Measurements from ENCODE around the gene HMGN1.

Gene HMGN1

GRCh38 chr21:39347537-39347936 is 1.4 kb downstream of the HMGN1 start:
- 0 to 11% methylated on average over 5 to 6 of the region's 10 CpGs for WGBS, 2 experiments (ENCODE audit: insufficient coverage in 2 of 2)
- peak overlapping the region; percentile 91 for H3K4me3 ChIP-seq (ENCODE audit: extremely low read depth, insufficient read depth, low read length, poor library complexity, severe bottlenecking)
- H3K9me3 ChIP-seq (ENCODE audit: control insufficient read depth, low read length): no peaks in the 10 kb centered on the region
- H3K4me1 ChIP-seq (ENCODE audit: control insufficient read depth, insufficient read depth, low read length, poor library complexity, severe bottlenecking): peaks cover 11% of the 10 kb centered on the region
- H3K36me3 ChIP-seq (ENCODE audit: control insufficient read depth, insufficient read depth, low read length): peaks cover 47% of the 10 kb centered on the region
- H3K27ac ChIP-seq (ENCODE audit: low read depth, low read length, severe bottlenecking): peak overlapping the region; percentile 96

- H3K4me3 ChIP-seq (ENCODE audit: extremely low read depth, insufficient read depth, low read length, poor library complexity, severe bottlenecking): peak overlapping the region; percentile 91
- peaks cover 11% of the 10 kb centered on the region for H3K4me1 ChIP-seq (ENCODE audit: control insufficient read depth, insufficient read depth, low read length, poor library complexity, severe bottlenecking)
- no peaks in the 10 kb centered on the region for H3K9me3 ChIP-seq (ENCODE audit: control insufficient read depth, low read length)
- 80 to 91% methylated on average over 4 of the region's 7 CpGs for WGBS, 2 experiments (ENCODE audit: insufficient coverage in 2 of 2)
- peaks cover 50% of the 10 kb centered on the region for H3K36me3 ChIP-seq (ENCODE audit: control insufficient read depth, insufficient read depth, low read length)
- H3K27ac ChIP-seq (ENCODE audit: low read depth, low read length, severe bottlenecking): no peak overlapping the region
These were observed 2.1 kb downstream of the HMGN1 start for GRCh38 chr21:39346671-39347331.

- H3K27ac ChIP-seq (ENCODE audit: low read depth, low read length, severe bottlenecking): no peak overlapping the region
- WGBS, 2 experiments (ENCODE audit: insufficient coverage in 2 of 2): no CpG with 5 or more reads among the region's 3 CpGs
- no peaks in the 10 kb centered on the region for H3K9me3 ChIP-seq (ENCODE audit: control insufficient read depth, low read length)
- peak overlapping the region; percentile 91 for H3K4me3 ChIP-seq (ENCODE audit: extremely low read depth, insufficient read depth, low read length, poor library complexity, severe bottlenecking)
- H3K4me1 ChIP-seq (ENCODE audit: control insufficient read depth, insufficient read depth, low read length, poor library complexity, severe bottlenecking): peaks cover 11% of the 10 kb centered on the region
- peaks cover 56% of the 10 kb centered on the region for H3K36me3 ChIP-seq (ENCODE audit: control insufficient read depth, insufficient read depth, low read length)
These were observed 2.7 kb downstream of the HMGN1 start for GRCh38 chr21:39346206-39346605.

- H3K4me3 ChIP-seq (ENCODE audit: extremely low read depth, insufficient read depth, low read length, poor library complexity, severe bottlenecking): peak overlapping the region; percentile 20
- peaks cover 62% of the 10 kb centered on the region for H3K36me3 ChIP-seq (ENCODE audit: control insufficient read depth, insufficient read depth, low read length)
- 90 to 95% methylated on average over 6 of the region's 6 CpGs for WGBS, 2 experiments (ENCODE audit: insufficient coverage in 2 of 2)
These were observed 3.4 kb downstream of the HMGN1 start for GRCh38 chr21:39345440-39345839.

GRCh38 chr21:39344848-39345247 is 4.0 kb downstream of the HMGN1 start:
- H3K9me3 ChIP-seq (ENCODE audit: control insufficient read depth, low read length): no peaks in the 10 kb centered on the region
- H3K36me3 ChIP-seq (ENCODE audit: control insufficient read depth, insufficient read depth, low read length): peaks cover 62% of the 10 kb centered on the region
- no peak overlapping the region for H3K4me3 ChIP-seq (ENCODE audit: extremely low read depth, insufficient read depth, low read length, poor library complexity, severe bottlenecking)
- no CpG with 5 or more reads among the region's 5 CpGs for WGBS, 2 experiments (ENCODE audit: insufficient coverage in 2 of 2)
- H3K27ac ChIP-seq (ENCODE audit: low read depth, low read length, severe bottlenecking): no peak overlapping the region
- peaks cover 11% of the 10 kb centered on the region for H3K4me1 ChIP-seq (ENCODE audit: control insufficient read depth, insufficient read depth, low read length, poor library complexity, severe bottlenecking)

More at GRCh38 chr21:39345440-39345839, 3.4 kb downstream of the HMGN1 start:
- peaks cover 11% of the 10 kb centered on the region for H3K4me1 ChIP-seq (ENCODE audit: control insufficient read depth, insufficient read depth, low read length, poor library complexity, severe bottlenecking)
- H3K27ac ChIP-seq (ENCODE audit: low read depth, low read length, severe bottlenecking): no peak overlapping the region
- H3K9me3 ChIP-seq (ENCODE audit: control insufficient read depth, low read length): no peaks in the 10 kb centered on the region

- WGBS, 2 experiments (ENCODE audit: insufficient coverage in 2 of 2): 93 to 100% methylated on average over 2 to 3 of the region's 6 CpGs
- H3K4me1 ChIP-seq (ENCODE audit: control insufficient read depth, insufficient read depth, low read length, poor library complexity, severe bottlenecking): peaks cover 7% of the 10 kb centered on the region
- H3K9me3 ChIP-seq (ENCODE audit: control insufficient read depth, low read length): no peaks in the 10 kb centered on the region
- H3K27ac ChIP-seq (ENCODE audit: low read depth, low read length, severe bottlenecking): no peak overlapping the region
- H3K4me3 ChIP-seq (ENCODE audit: extremely low read depth, insufficient read depth, low read length, poor library complexity, severe bottlenecking): no peak overlapping the region
- H3K36me3 ChIP-seq (ENCODE audit: control insufficient read depth, insufficient read depth, low read length): peaks cover 49% of the 10 kb centered on the region
These were observed 7.5 kb downstream of the HMGN1 start for GRCh38 chr21:39341249-39341923.

- Histone ChIP-seq H3K4me3 (ENCODE audit: extremely low read depth, insufficient read depth, low read length, poor library complexity, severe bottlenecking) (no peak overlapping the region), H3K9me3 (ENCODE audit: control insufficient read depth, low read length) (no peaks in the 10 kb centered on the region), H3K27ac (ENCODE audit: low read depth, low read length, severe bottlenecking) (no peak overlapping the region), H3K36me3 (ENCODE audit: control insufficient read depth, insufficient read depth, low read length) (peaks cover 42% of the 10 kb centered on the region), H3K4me1 (ENCODE audit: control insufficient read depth, insufficient read depth, low read length, poor library complexity, severe bottlenecking) (peaks cover 6% of the 10 kb centered on the region)
- 95 to 98% methylated on average over 4 to 5 of the region's 6 CpGs for WGBS, 2 experiments (ENCODE audit: insufficient coverage in 2 of 2)
These were observed 8.2 kb downstream of the HMGN1 start for GRCh38 chr21:39340687-39341086.

GRCh38 chr21:39339231-39339630 is 9.7 kb downstream of the HMGN1 start:
- Histone ChIP-seq H3K4me3 (ENCODE audit: extremely low read depth, insufficient read depth, low read length, poor library complexity, severe bottlenecking) (no peak overlapping the region), H3K4me1 (ENCODE audit: control insufficient read depth, insufficient read depth, low read length, poor library complexity, severe bottlenecking) (no peaks in the 10 kb centered on the region), H3K9me3 (ENCODE audit: control insufficient read depth, low read length) (no peaks in the 10 kb centered on the region), H3K27ac (ENCODE audit: low read depth, low read length, severe bottlenecking) (no peak overlapping the region), H3K36me3 (ENCODE audit: control insufficient read depth, insufficient read depth, low read length) (peaks cover 30% of the 10 kb centered on the region)
- no CpG with 5 or more reads among the region's 2 CpGs for WGBS, 2 experiments (ENCODE audit: insufficient coverage in 2 of 2)

- Histone ChIP-seq H3K4me3 (ENCODE audit: extremely low read depth, insufficient read depth, low read length, poor library complexity, severe bottlenecking) (no peak overlapping the region), H3K27ac (ENCODE audit: low read depth, low read length, severe bottlenecking) (no peak overlapping the region), H3K4me1 (ENCODE audit: control insufficient read depth, insufficient read depth, low read length, poor library complexity, severe bottlenecking) (no peaks in the 10 kb centered on the region), H3K36me3 (ENCODE audit: control insufficient read depth, insufficient read depth, low read length) (peaks cover 9% of the 10 kb centered on the region), H3K9me3 (ENCODE audit: control insufficient read depth, low read length) (no peaks in the 10 kb centered on the region)
- 80 to 100% methylated on average over 2 to 8 of the region's 13 CpGs for WGBS, 2 experiments (ENCODE audit: insufficient coverage in 2 of 2)
These were observed 12.4 kb downstream of the HMGN1 start for GRCh38 chr21:39336457-39337008.

DNA sequence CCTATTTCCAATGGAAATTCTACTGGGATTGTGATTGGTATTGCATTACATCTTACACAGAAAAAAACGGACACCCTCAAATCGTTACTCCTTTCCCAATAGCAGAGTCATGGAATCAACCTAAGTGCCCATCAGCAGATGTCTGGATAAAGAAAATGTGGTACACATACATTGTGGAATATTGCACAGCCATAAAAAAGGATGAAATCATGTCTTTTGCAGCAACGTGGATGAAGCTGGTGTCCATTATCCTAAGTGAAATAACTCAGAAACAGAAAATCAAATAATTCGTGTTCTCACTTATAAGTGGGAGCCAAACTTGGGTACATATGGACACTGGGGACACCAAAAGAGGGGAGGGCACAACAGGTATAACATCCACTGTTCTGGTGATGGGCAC is 14.3 kb downstream of the HMGN1 start:
- H3K9me3 ChIP-seq (ENCODE audit: control insufficient read depth, low read length): no peaks in the 10 kb centered on the region
- no peaks in the 10 kb centered on the region for H3K4me1 ChIP-seq (ENCODE audit: control insufficient read depth, insufficient read depth, low read length, poor library complexity, severe bottlenecking)
- 72% methylated on average over 2 of the region's 4 CpGs; no CpG with 5 or more reads in 1 of the 2 experiments for WGBS, 2 experiments (ENCODE audit: insufficient coverage in 2 of 2)
- H3K27ac ChIP-seq (ENCODE audit: low read depth, low read length, severe bottlenecking): no peak overlapping the region
- H3K36me3 ChIP-seq (ENCODE audit: control insufficient read depth, insufficient read depth, low read length): no peaks in the 10 kb centered on the region
- H3K4me3 ChIP-seq (ENCODE audit: extremely low read depth, insufficient read depth, low read length, poor library complexity, severe bottlenecking): no peak overlapping the region

DNA sequence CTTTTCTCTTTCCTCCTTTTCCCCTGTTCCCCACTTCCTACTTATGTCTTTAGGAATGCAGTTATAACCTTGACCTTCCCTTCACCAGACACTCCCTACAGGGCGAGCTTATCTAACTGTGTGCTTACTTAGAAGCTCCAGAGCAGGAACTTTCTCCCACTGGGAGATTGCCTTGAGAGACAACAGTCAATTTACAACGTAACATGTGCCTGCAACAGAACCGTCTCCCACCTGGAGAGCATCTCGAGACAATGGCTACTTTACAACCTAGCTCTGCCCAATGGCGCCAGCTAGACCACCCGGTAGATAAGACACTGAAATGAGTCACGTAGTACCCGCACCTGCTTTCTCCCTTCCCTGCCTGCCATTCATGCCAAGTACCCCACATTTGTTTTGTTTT is 16.7 kb downstream of the HMGN1 start:
- H3K27ac ChIP-seq (ENCODE audit: low read depth, low read length, severe bottlenecking): no peak overlapping the region
- H3K9me3 ChIP-seq (ENCODE audit: control insufficient read depth, low read length): no peaks in the 10 kb centered on the region
- no peaks in the 10 kb centered on the region for H3K4me1 ChIP-seq (ENCODE audit: control insufficient read depth, insufficient read depth, low read length, poor library complexity, severe bottlenecking)
- H3K4me3 ChIP-seq (ENCODE audit: extremely low read depth, insufficient read depth, low read length, poor library complexity, severe bottlenecking): no peak overlapping the region
- H3K36me3 ChIP-seq (ENCODE audit: control insufficient read depth, insufficient read depth, low read length): no peaks in the 10 kb centered on the region
- WGBS, 2 experiments (ENCODE audit: insufficient coverage in 2 of 2): 54 to 64% methylated on average over 4 to 8 of the region's 8 CpGs
